ENCODE data around the gene GPC6.

GPC6 gene

GRCh38 chr13:94088742-94089141, 862.1 kb downstream of the GPC6 start:
- DNase-seq, result no peak

- DNase-seq, result no peak
Measured at GRCh38 chr13:94090773-94091480, 864.3 kb downstream of the GPC6 start.

GRCh38 chr13:94093652-94094315, 867.2 kb downstream of the GPC6 start:
- DNase-seq, result no peak

- no peak for DNase-seq
Measured at GRCh38 chr13:94109715-94110374, 883.2 kb downstream of the GPC6 start.

GRCh38 chr13:94112227-94112626, 885.6 kb downstream of the GPC6 start:
- DNase-seq, result no peak

DNA sequence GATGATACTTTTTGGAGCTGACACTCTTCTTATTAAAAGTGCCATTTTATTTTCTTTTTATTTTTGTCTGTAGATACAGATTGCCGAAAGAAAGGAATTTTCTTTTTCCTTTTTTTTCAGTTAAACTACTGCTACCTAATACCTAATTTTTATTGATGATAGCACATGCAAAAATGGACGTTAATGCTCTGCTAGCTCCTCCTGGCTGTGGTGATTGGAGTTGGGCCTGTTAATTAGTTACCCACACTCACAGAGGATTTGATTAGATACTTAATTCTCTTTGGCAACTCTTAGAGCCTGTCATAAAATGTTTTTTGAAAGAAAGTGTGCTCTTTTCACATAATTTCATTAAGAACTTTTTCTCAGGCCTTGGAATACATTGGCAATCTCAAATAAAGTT, 886.1 kb downstream of the GPC6 start:
- no peak for DNase-seq

DNA sequence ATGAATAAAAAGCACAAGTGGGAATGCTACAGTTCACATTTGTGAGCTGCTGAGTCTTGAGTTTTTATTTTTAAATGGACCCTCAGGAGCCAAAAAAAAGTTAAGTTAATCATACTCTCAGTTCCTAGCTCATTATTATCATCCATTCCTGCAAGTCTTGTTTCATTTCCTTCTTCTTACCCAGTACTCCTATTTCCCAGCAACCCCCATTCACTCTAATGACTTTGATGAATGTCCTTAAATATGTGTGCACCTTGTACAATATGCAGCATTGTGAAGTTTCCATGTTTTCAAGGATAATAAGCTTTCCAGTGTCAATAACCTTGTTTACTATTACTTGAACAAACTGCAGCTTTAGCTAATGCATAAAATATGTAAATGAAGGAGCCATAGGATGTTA, 886.6 kb downstream of the GPC6 start:
- no peak for DNase-seq

DNA sequence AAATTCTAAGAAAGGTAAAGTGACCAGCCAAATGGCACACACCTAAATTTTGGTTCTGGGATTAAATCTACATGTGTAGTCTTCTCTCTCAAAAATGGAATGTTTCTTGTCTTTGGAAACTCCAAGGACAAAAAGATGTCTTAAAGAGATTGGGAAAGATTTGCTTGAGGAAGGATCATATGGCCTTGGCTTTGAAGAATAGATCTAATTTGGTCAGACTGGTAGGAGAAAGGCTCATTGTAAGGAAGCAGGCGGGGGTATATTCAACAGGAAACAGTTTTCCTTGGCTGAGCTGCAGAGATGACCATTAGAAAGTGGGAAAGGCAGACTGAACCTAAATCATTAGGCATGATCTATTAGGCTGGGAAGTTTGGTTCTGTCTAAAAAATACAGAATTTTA, 887.6 kb downstream of the GPC6 start:
- no peak for DNase-seq

GRCh38 chr13:94115054-94115453, 888.4 kb downstream of the GPC6 start:
- DNase-seq, result no peak

- no peak for DNase-seq
Measured at GRCh38 chr13:94119360-94119936, 892.8 kb downstream of the GPC6 start.

- no peak for DNase-seq
Measured at GRCh38 chr13:94120878-94121277, 894.3 kb downstream of the GPC6 start.

DNA sequence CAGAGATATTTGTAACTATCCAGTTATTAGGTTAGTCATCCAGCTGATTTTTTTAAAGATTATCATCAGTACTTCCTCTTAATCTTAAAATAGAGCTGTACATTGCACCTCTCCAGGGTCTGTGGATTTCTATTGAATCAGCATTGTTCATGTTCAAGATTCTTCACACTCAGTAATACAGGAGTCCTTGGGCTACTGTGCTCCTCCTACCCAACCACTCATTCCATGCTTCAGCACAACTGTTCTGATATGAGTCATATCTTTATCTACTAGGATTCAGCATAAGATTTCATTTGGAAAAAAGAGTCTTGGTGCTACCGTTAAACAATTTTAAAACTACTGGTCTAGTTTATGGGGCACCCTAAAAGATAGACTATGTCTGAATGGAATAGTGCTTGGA, 895.1 kb downstream of the GPC6 start:
- DNase-seq, result no peak

GRCh38 chr13:94122300-94122915, 895.8 kb downstream of the GPC6 start:
- no peak for DNase-seq

DNA sequence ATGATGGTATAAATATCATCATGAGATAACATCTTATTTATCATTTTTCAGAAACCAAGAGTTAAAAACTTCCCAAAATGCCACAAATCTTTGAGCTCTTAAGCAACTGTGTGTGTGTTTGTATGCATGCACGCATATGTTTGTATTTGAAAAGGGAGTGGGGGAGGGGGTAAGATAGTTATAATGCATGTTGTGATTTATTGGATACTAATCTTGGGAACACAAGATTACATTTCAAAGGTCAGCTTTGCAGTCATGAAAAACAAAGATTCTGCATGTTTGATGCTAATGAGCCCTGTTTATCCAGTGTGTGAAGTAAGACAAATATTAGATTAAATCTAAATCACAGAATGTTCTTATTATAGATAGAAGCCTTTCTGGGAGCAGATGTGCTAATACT, 897.0 kb downstream of the GPC6 start:
- DNase-seq, result no peak

- DNase-seq, result no peak
Measured at GRCh38 chr13:94128430-94128829, 901.8 kb downstream of the GPC6 start.

GRCh38 chr13:94129490-94129894, 902.9 kb downstream of the GPC6 start:
- DNase-seq, result no peak

DNA sequence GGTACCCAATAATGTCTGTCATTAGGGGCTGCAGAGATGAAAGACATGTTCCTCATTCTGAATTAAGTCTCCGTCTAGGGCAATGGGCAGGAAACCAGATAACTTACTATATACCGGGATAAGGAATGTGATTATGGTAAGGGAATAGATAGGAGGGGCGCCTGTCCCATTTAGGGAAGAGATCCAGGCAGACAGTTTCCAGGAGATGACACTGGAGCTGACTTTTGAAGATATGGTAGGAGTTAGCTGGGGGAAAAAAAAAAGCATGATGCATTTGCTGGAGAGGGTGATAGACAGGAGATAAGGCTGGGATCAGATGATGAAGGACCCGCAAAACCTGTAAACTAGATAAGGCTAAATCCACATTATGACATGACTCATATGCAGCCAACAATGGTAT, 912.2 kb downstream of the GPC6 start:
- no peak for DNase-seq

DNA sequence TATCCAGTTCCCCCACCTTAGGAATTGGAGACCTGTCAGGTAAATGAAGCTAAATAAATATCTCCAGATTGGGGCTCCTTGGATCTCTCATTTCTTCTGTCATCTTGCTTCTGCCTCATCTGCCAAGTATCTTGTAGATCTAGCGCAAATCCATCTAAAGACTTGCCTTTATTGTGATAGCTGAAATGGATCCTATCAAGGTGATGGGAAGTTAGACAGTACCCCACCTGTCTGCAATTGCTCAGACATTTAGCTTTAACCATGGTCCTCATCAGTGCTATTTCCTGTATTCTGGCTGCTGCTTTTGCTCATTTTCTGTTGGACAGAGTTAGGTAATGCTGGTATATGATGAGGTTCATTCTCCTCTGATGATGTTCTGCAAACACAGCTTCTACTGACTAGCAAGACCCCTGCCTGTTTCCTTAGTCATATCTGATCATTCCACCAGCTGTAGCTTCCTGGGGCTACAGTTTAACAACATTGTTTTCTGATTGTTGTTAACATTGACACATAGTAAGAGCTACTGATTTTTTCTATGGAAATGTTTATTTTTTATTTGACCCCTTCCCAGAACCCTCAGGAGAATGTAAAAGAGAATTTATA, 912.9 kb downstream of the GPC6 start:
- DNase-seq, result no peak

- DNase-seq, result no peak
Measured at GRCh38 chr13:94140027-94140426, 913.4 kb downstream of the GPC6 start.

- DNase-seq, result no peak
Measured at GRCh38 chr13:94140511-94140910, 913.9 kb downstream of the GPC6 start.

GRCh38 chr13:94143624-94144350, 917.2 kb downstream of the GPC6 start:
- DNase-seq, result no peak

DNA sequence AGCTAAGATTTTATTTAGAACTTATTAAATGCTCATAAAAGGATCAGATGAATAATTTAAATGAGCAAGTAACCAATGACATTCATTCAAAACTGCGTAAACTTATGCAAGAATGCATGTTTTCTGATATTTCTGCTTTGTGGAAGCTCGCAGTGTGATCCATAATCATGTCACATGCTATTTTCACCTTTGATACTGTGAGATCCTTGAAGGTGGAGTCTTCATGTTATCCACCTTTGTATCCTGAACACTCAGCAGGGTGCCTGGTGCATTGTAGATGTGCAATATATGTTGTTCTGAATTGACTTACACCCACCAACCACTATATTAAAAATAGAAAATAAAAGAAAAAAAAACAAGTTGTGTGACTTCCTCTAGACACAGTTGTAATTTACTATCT, 919.4 kb downstream of the GPC6 start:
- DNase-seq, result no peak
